Keratinocyte (primary cell): Measurements from ENCODE around the gene EPOP. TPM values are rescaled to one million over a fixed set of nuclear protein-coding genes. Genes with fewer than 3 reads are reported as not detected.

Experiments used
- DNase-seq: peaks from one replicate; pipeline ENCODE4 v3.0.0-alpha.2; 2011; ENCODE audit warnings: low read depth, missing footprints, low spot score
- FAIRE-seq: peaks from 2 replicates; lab custom pipeline; 2011; peaks lifted over from hg19 to GRCh38; lab: Jason Lieb, UNC
- H2AFZ ChIP-seq: 2 replicates; pipeline ENCODE4 v1.6.0; 2012; ENCODE audit warnings: low read length, control low read depth, inconsistent platforms; ENCODE audit not compliant: control insufficient read depth
- H3K27ac ChIP-seq: 2 replicates; pipeline ENCODE4 v1.5.1; 2011; ENCODE audit warnings: low read length; ENCODE audit not compliant: control insufficient read depth, insufficient read depth
- H3K27me3 ChIP-seq: 3 replicates; pipeline ENCODE4 v1.6.0; 2011; ENCODE audit warnings: low read length; ENCODE audit not compliant: control insufficient read depth, insufficient read depth; ENCODE audit errors: extremely low read depth
- H3K36me3 ChIP-seq, 2 experiments: 2 replicates in 1 of 2; 3 replicates in 1 of 2; pipeline ENCODE4 v1.5.1; 2011; ENCODE audit warnings: low read length in 2 of 2, mild to moderate bottlenecking in 1 of 2; ENCODE audit not compliant: control insufficient read depth in 2 of 2, insufficient read depth in 2 of 2; ENCODE audit errors: extremely low read depth in 1 of 2
- H3K4me1 ChIP-seq: 3 replicates; pipeline ENCODE4 v1.5.1; 2011; ENCODE audit warnings: low read length; ENCODE audit not compliant: control insufficient read depth, insufficient read depth; ENCODE audit errors: extremely low read depth
- H3K4me2 ChIP-seq: 3 replicates; pipeline ENCODE4 v1.6.0; 2011; ENCODE audit warnings: low read depth, low read length; ENCODE audit not compliant: control insufficient read depth, insufficient read depth; ENCODE audit errors: extremely low read depth
- H3K4me3 ChIP-seq, 3 experiments: fragments of 200-600 bp in 1 of 3; sonication (generic) in 1 of 3; 2 replicates in 2 of 3; 3 replicates in 1 of 3; pipeline ENCODE4 v1.5.1; 2011 to 2016; ENCODE audit warnings: low read length in 3 of 3, mild to moderate bottlenecking in 3 of 3, control low read depth in 2 of 3, inconsistent platforms in 1 of 3, low read depth in 1 of 3, mixed read lengths in 1 of 3, mixed run types in 1 of 3, moderate library complexity in 1 of 3; ENCODE audit not compliant: control insufficient read depth in 2 of 3, insufficient read depth in 2 of 3; ENCODE audit errors: extremely low read depth in 1 of 3
- H3K79me2 ChIP-seq: 2 replicates; pipeline ENCODE4 v1.6.0; 2012; ENCODE audit warnings: low read length; ENCODE audit not compliant: control insufficient read depth, insufficient read depth
- H3K9ac ChIP-seq: 3 replicates; pipeline ENCODE4 v1.6.0; 2011; ENCODE audit warnings: low read length; ENCODE audit not compliant: control insufficient read depth, insufficient read depth; ENCODE audit errors: extremely low read depth
- H3K9me1 ChIP-seq: 3 replicates; pipeline ENCODE4 v1.6.0; 2011; ENCODE audit warnings: low read length; ENCODE audit not compliant: control insufficient read depth, insufficient read depth; ENCODE audit errors: extremely low read depth
- H3K9me3 ChIP-seq: 2 replicates; pipeline ENCODE4 v1.5.1; 2012; ENCODE audit warnings: low read depth, low read length; ENCODE audit not compliant: control insufficient read depth
- H4K20me1 ChIP-seq: 3 replicates; pipeline ENCODE4 v1.6.0; 2011; ENCODE audit warnings: low read length; ENCODE audit not compliant: control insufficient read depth, insufficient read depth; ENCODE audit errors: extremely low read depth
- EZH2 ChIP-seq: IDR thresholded peaks from one replicate; pipeline ENCODE4 v1.6.1; 2012; ENCODE audit warnings: inconsistent platforms, mild to moderate bottlenecking, low read length, moderate library complexity
- dilution Hi-C: fragments of 300-500 bp; cut with MboI; formaldehyde crosslinking; loops from one replicate; pipeline ENCODE4 v1.7.0; 2020; ENCODE audit warnings: low sequenced_read_pairs; ENCODE audit not compliant: extremely low pct_ligation_motif_present
- polyA plus RNA-seq, 5 experiments: library from polyadenylated mRNA; depleted of rRNA in 3 of 5; stranded (reverse) in 3 of 5; stranded (forward) in 1 of 5; unstranded in 1 of 5; fragments of >200 nt; gene quantifications; 1 replicate in 1 of 5; 2 replicates in 3 of 5; 3 replicates in 1 of 5; pipeline versions ENCODE4 v1.2.1 to v1.2.3, GENCODE V29; 2011 to 2012; ENCODE audit warnings: missing spikeins in 2 of 5, low read depth in 1 of 5, low replicate concordance in 1 of 5
- TF ChIP-seq, protein P1 (sequence below), 3 experiments: IDR thresholded peaks in 1 of 3; conservative IDR thresholded peaks in 1 of 3; optimal IDR thresholded peaks in 1 of 3; 2 replicates in 2 of 3; 3 replicates in 1 of 3; pipeline versions ENCODE3 to v1.5.1; 2011; ENCODE audit warnings: low read length in 3 of 3, mild to moderate bottlenecking in 3 of 3, moderate library complexity in 2 of 3, control low read depth in 1 of 3, inconsistent platforms in 1 of 3; ENCODE audit not compliant: insufficient read depth in 2 of 3; ENCODE audit errors: extremely low read depth in 1 of 3

Gene EPOP
- polyA plus RNA-seq, 1 donor (not counting 4 experiments of a cell fraction or from before 2014, with no cell fraction given): 3.2 TPM

DNA sequence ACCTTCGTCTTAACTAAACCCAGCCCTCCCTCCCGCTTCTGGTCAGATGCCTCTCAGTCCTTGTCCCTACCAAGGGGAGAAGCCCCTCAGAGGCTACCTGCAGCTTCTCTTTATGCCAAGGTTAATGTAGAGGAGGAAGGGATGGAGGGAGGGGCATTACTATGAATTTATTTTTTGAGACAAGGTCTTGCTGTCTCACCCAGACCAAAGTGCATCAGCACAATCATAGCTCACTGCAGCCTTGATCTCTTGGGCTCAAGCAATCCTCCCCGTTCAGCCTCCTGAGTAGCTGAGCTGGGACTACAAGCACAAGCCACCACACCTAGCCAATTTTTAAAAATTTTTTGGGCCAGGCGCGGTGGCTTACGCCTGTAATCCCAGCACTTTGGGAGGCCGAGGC, 15.3 kb downstream of the EPOP start:
- TF ChIP-seq EZH2: no peak
- TF ChIP-seq, protein P1, sequence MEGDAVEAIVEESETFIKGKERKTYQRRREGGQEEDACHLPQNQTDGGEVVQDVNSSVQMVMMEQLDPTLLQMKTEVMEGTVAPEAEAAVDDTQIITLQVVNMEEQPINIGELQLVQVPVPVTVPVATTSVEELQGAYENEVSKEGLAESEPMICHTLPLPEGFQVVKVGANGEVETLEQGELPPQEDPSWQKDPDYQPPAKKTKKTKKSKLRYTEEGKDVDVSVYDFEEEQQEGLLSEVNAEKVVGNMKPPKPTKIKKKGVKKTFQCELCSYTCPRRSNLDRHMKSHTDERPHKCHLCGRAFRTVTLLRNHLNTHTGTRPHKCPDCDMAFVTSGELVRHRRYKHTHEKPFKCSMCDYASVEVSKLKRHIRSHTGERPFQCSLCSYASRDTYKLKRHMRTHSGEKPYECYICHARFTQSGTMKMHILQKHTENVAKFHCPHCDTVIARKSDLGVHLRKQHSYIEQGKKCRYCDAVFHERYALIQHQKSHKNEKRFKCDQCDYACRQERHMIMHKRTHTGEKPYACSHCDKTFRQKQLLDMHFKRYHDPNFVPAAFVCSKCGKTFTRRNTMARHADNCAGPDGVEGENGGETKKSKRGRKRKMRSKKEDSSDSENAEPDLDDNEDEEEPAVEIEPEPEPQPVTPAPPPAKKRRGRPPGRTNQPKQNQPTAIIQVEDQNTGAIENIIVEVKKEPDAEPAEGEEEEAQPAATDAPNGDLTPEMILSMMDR (optimal IDR thresholded peaks at IDR 0.05 in 1 of 3, IDR thresholded peaks at IDR 0.05 in 1 of 3, conservative IDR thresholded peaks at IDR 0.05 in 1 of 3; ENCODE audit: extremely low read depth in 1 of 3, insufficient read depth in 2 of 3, low read length in 3 of 3): no peak
- dilution Hi-C loops: no loop called here
- Histone ChIP-seq H3K4me3 (no peak overlapping the region), H4K20me1 (no peaks in the 10 kb centered on the region), H3K27me3 (peaks cover 16% of the 10 kb centered on the region), H3K4me2 (no peak overlapping the region), H2AFZ (no peak overlapping the region), H3K9me1 (no peaks in the 10 kb centered on the region), H3K27ac (no peak overlapping the region), H3K36me3 (no peaks in the 10 kb centered on the region), H3K9ac (no peak overlapping the region), H3K4me1 (no peaks in the 10 kb centered on the region), H3K79me2 (no peaks in the 10 kb centered on the region), H3K9me3 (no peaks in the 10 kb centered on the region)
- FAIRE-seq: no peak
- DNase-seq: no peak

- FAIRE-seq: no peak
- no peaks in the 10 kb centered on the region for H4K20me1 ChIP-seq
- H2AFZ ChIP-seq: no peak overlapping the region
- H3K27ac ChIP-seq: no peak overlapping the region
- H3K79me2 ChIP-seq: no peaks in the 10 kb centered on the region
- no peaks in the 10 kb centered on the region for H3K9me1 ChIP-seq
- peaks cover 22% of the 10 kb centered on the region for H3K27me3 ChIP-seq
- TF ChIP-seq EZH2: no peak
- TF ChIP-seq, protein P1 (optimal IDR thresholded peaks at IDR 0.05 in 1 of 3, IDR thresholded peaks at IDR 0.05 in 1 of 3, conservative IDR thresholded peaks at IDR 0.05 in 1 of 3; ENCODE audit: extremely low read depth in 1 of 3, insufficient read depth in 2 of 3, low read length in 3 of 3): no peak
- H3K9ac ChIP-seq: no peak overlapping the region
- dilution Hi-C loops: no loop called here
- H3K36me3 ChIP-seq: no peaks in the 10 kb centered on the region
- no peak for DNase-seq
- H3K9me3 ChIP-seq: no peaks in the 10 kb centered on the region
- no peaks in the 10 kb centered on the region for H3K4me1 ChIP-seq
- H3K4me2 ChIP-seq: no peak overlapping the region
- no peak overlapping the region for H3K4me3 ChIP-seq
These were observed 15.9 kb downstream of the EPOP start for GRCh38 chr17:38658741-38659345.
